Liver (tissue), 9 donors: Measurements from ENCODE around the gene GRWD1. TPM values are rescaled to one million over a fixed set of nuclear protein-coding genes. Genes with fewer than 3 reads are reported as not detected.

Experiments
- DNase-seq: peaks from one replicate; pipeline ENCODE4 v3.0.0-alpha.2; 2017; ENCODE audit warnings: low spot score
- H3K27ac ChIP-seq, 2 donors: one replicate each; pipeline ENCODE4 v1.7.0; 2013; ENCODE audit warnings: inconsistent platforms in 2 of 2, low read length in 2 of 2, control low read depth in 1 of 2, low read depth in 1 of 2, mild to moderate bottlenecking in 1 of 2
- H3K27me3 ChIP-seq, 4 donors: one replicate each; pipeline versions ENCODE4 v1.6.1 to v1.7.0; 2013; ENCODE audit warnings: low read length in 3 of 4, inconsistent platforms in 1 of 4, mild to moderate bottlenecking in 1 of 4, moderate library complexity in 1 of 4; ENCODE audit not compliant: control insufficient read depth in 4 of 4, insufficient read depth in 4 of 4
- H3K36me3 ChIP-seq, 4 donors: one replicate each; pipeline versions ENCODE4 v1.6.1 to v1.7.0; 2013; ENCODE audit warnings: low read length in 3 of 4, mild to moderate bottlenecking in 3 of 4, low read depth in 1 of 4, moderate library complexity in 1 of 4; ENCODE audit not compliant: control insufficient read depth in 4 of 4, insufficient read depth in 3 of 4
- H3K4me1 ChIP-seq, 4 donors: one replicate each; pipeline versions ENCODE4 v1.6.1 to v1.7.0; 2013; ENCODE audit warnings: low read length in 3 of 4, mild to moderate bottlenecking in 3 of 4, moderate library complexity in 1 of 4; ENCODE audit not compliant: control insufficient read depth in 4 of 4, insufficient read depth in 4 of 4
- H3K4me3 ChIP-seq, 3 donors: one replicate each; pipeline versions ENCODE4 v1.6.1 to v1.7.0; 2013; ENCODE audit warnings: low read length in 3 of 3, control low read depth in 1 of 3, low read depth in 1 of 3, mild to moderate bottlenecking in 1 of 3
- H3K9ac ChIP-seq, 2 donors: one replicate each; pipeline ENCODE4 v1.7.0; 2013; ENCODE audit warnings: low read length in 2 of 2, mild to moderate bottlenecking in 2 of 2, moderate library complexity in 2 of 2, control low read depth in 1 of 2, low read depth in 1 of 2
- H3K9me3 ChIP-seq, 4 donors: one replicate each; pipeline versions ENCODE4 v1.6.1 to v1.7.0; 2013; ENCODE audit warnings: low read length in 3 of 4; ENCODE audit not compliant: control insufficient read depth in 4 of 4
- ATF3 ChIP-seq: IDR thresholded peaks from 2 replicates; pipeline ENCODE4 v1.6.1; 2016; ENCODE audit warnings: antibody characterized with exemption
- EGR1 ChIP-seq, 2 donors: IDR thresholded peaks; 2 replicates each; pipeline ENCODE4 v1.6.1; 2016 to 2018; ENCODE audit warnings: antibody characterized with exemption in 2 of 2, low read depth in 2 of 2
- FOXA1 ChIP-seq: IDR thresholded peaks from 2 replicates; pipeline ENCODE4 v1.6.1; 2016; ENCODE audit warnings: antibody characterized with exemption
- FOXA2 ChIP-seq: IDR thresholded peaks from 2 replicates; pipeline ENCODE4 v1.6.1; 2016; ENCODE audit warnings: antibody characterized with exemption
- HNF4G ChIP-seq: IDR thresholded peaks from 2 replicates; pipeline ENCODE4 v1.6.1; 2016; ENCODE audit warnings: antibody characterized with exemption
- NR2F2 ChIP-seq: IDR thresholded peaks from 2 replicates; pipeline ENCODE4 v1.6.1; 2016; ENCODE audit warnings: antibody characterized with exemption
- RAD21 ChIP-seq, 2 donors: IDR thresholded peaks; 2 replicates each; pipeline ENCODE4 v1.6.1; 2016; ENCODE audit warnings: antibody characterized with exemption in 2 of 2, mild to moderate bottlenecking in 2 of 2
- SP1 ChIP-seq: IDR thresholded peaks from 2 replicates; pipeline ENCODE4 v1.6.1; 2018; ENCODE audit warnings: antibody characterized with exemption, mild to moderate bottlenecking
- TAF1 ChIP-seq: conservative IDR thresholded peaks from 2 replicates; pipeline ENCODE4 v1.6.1; 2016; ENCODE audit warnings: antibody characterized with exemption, mild to moderate bottlenecking
- YY1 ChIP-seq: IDR thresholded peaks from 2 replicates; pipeline ENCODE4 v1.6.1; 2016; ENCODE audit warnings: antibody characterized with exemption, mild to moderate bottlenecking
- ZBTB33 ChIP-seq: IDR thresholded peaks from 2 replicates; pipeline ENCODE4 v1.6.1; 2016; ENCODE audit warnings: antibody characterized with exemption
- WGBS: extraction: QIAGEN DNeasy Blood & Tissue Kit; methylation state at CpG from one replicate; pipeline ENCODE4 v1.1.7; 2013; 5-methylcytosine and 5-hydroxymethylcytosine counted together
- polyA plus RNA-seq, 2 donors: library from polyadenylated mRNA; stranded (reverse) in 1 of 2; unstranded in 1 of 2; fragments of 200-250 nt in 1 of 2; fragments of >200 nt in 1 of 2; fragmentation: Nextera tagmentation in 1 of 2; extraction: Ambion mirVana in 1 of 2; gene quantifications; one replicate each; pipeline versions ENCODE4 v1.2.1 to v1.2.3, GENCODE V29; 2013 to 2015
- total RNA-seq, 2 donors: library from RNA; depleted of rRNA; stranded (reverse); fragments of >200 nt; gene quantifications; one replicate each; pipeline ENCODE4 v1.2.3, GENCODE V29; 2014
- TF ChIP-seq, protein P1 (sequence below): IDR thresholded peaks from 2 replicates; pipeline ENCODE4 v1.6.1; 2016; ENCODE audit warnings: antibody characterized with exemption, mild to moderate bottlenecking
- TF ChIP-seq, protein P2 (sequence below): fragments of 150-350 bp; IDR thresholded peaks from 2 replicates; pipeline ENCODE4 v1.5.1; 2017; ENCODE audit warnings: improper control_type of control experiment, low read depth, low read length; ENCODE audit not compliant: missing input control
- donor health status: healthy.
- donor health status: healthy.
- donor health status: healthy.
- donor health status: healthy.
- donor health status: healthy.

Gene GRWD1
- total and polyA plus RNA-seq, 4 donors = 7.1 to 31.7 (median 15.3) TPM

DNA sequence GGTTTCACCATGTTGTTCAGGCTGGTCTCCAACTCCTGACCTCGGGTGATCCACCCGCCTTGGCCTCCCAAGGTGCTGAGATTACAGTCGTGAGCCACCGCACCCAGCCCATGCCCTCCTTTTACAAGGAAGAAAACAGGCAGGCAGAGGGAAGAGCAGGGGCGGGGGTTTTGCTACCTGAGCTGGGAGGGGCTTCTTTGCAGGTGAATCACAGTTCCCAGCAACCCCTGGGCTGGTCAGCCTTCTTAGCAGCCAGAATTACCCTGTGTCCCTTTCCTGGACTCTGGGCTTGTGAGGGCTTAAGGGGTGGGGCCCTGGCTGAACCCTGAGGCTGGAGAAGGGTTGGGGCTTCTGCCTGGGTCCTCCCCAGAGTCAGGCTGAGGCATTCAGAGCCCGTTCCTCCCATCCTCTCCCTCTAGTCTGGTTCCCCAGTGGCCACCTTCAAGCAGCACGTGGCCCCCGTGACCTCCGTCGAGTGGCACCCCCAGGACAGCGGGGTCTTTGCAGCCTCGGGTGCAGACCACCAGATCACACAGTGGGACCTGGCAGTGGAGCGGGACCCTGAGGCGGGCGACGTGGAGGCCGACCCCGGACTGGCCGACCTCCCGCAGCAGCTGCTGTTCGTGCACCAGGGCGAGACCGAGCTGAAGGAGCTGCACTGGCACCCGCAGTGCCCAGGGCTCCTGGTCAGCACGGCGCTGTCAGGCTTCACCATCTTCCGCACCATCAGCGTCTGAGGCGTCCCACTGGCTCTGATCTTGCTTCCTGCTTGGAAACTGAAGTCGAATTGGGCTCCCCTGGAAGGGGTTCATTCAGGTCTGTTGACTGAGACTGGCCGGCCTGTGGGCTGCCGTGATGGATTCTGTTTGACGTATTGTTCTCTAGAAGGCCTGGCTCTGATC lies 6.8 kb downstream of the GRWD1 start:
- 92% methylated on average over 33 of the region's 33 CpGs for WGBS
- DNase-seq = no peak
- Histone ChIP-seq H3K4me1 (peaks cover 0 to 6% (median 5%) of the 10 kb centered on the region in 4 donors), H3K4me3 (no peak overlapping the region), H3K36me3 (peaks cover 23 to 73% (median 33%) of the 10 kb centered on the region in 4 donors), H3K27me3 (no peaks in the 10 kb centered on the region), H3K27ac (no peak overlapping the region), H3K9ac (no peak overlapping the region), H3K9me3 (no peaks in the 10 kb centered on the region)
- TF ChIP-seq, protein P1, sequence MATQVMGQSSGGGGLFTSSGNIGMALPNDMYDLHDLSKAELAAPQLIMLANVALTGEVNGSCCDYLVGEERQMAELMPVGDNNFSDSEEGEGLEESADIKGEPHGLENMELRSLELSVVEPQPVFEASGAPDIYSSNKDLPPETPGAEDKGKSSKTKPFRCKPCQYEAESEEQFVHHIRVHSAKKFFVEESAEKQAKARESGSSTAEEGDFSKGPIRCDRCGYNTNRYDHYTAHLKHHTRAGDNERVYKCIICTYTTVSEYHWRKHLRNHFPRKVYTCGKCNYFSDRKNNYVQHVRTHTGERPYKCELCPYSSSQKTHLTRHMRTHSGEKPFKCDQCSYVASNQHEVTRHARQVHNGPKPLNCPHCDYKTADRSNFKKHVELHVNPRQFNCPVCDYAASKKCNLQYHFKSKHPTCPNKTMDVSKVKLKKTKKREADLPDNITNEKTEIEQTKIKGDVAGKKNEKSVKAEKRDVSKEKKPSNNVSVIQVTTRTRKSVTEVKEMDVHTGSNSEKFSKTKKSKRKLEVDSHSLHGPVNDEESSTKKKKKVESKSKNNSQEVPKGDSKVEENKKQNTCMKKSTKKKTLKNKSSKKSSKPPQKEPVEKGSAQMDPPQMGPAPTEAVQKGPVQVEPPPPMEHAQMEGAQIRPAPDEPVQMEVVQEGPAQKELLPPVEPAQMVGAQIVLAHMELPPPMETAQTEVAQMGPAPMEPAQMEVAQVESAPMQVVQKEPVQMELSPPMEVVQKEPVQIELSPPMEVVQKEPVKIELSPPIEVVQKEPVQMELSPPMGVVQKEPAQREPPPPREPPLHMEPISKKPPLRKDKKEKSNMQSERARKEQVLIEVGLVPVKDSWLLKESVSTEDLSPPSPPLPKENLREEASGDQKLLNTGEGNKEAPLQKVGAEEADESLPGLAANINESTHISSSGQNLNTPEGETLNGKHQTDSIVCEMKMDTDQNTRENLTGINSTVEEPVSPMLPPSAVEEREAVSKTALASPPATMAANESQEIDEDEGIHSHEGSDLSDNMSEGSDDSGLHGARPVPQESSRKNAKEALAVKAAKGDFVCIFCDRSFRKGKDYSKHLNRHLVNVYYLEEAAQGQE = no peak
- TF ChIP-seq, protein P2, sequence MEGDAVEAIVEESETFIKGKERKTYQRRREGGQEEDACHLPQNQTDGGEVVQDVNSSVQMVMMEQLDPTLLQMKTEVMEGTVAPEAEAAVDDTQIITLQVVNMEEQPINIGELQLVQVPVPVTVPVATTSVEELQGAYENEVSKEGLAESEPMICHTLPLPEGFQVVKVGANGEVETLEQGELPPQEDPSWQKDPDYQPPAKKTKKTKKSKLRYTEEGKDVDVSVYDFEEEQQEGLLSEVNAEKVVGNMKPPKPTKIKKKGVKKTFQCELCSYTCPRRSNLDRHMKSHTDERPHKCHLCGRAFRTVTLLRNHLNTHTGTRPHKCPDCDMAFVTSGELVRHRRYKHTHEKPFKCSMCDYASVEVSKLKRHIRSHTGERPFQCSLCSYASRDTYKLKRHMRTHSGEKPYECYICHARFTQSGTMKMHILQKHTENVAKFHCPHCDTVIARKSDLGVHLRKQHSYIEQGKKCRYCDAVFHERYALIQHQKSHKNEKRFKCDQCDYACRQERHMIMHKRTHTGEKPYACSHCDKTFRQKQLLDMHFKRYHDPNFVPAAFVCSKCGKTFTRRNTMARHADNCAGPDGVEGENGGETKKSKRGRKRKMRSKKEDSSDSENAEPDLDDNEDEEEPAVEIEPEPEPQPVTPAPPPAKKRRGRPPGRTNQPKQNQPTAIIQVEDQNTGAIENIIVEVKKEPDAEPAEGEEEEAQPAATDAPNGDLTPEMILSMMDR = no peak
- TF ChIP-seq FOXA2 = no peak

DNA sequence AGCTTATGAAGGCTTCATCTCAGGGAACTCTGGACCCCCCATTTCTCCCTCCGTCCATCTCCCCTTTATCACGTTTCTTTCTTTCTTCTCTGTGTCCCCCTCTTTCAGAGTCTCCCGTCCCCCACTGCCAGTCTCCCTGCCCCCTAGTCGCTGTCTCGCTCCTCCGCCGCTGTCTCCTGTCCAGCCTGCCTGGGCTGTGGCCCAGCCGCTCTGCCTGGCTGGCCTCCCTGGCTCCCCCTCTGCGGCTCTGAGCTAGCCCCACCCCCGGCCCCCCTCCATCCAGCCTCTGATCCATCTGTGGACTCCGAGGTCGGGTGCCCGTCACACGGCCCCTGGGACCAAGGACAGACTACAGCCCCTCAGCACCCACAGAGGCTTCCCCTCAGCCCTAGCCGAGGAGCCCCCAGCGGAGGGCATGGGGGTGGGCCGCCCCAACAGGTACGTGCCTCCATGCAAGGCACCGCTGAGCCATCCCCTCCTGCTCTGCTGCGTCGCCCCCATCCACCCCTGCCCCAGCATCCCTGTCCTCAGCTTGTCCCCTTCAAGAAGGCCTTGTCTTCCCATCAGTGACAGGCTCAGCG lies 8.5 kb downstream of the GRWD1 start:
- no peak for DNase-seq
- 96% methylated on average over 22 of the region's 22 CpGs for WGBS
- TF ChIP-seq TAF1 (no peak), HNF4G (no peak), RAD21 (IDR thresholded peaks at IDR 0.05) (no peak), SP1 (no peak), ZBTB33 (no peak), YY1 (no peak), FOXA2 (no peak), FOXA1 (no peak), EGR1 (IDR thresholded peaks at IDR 0.05; ENCODE audit: low read depth in 2 of 2) (no peak), NR2F2 (no peak), ATF3 (no peak)
- TF ChIP-seq, protein P2 = no peak
- H3K4me3 ChIP-seq = no peak overlapping the region
- H3K4me1 ChIP-seq = peaks cover 0 to 6% (median 5%) of the 10 kb centered on the region in 4 donors
- peaks cover 19 to 61% (median 29%) of the 10 kb centered on the region in 4 donors for H3K36me3 ChIP-seq
- H3K27ac ChIP-seq = no peak overlapping the region
- no peaks in the 10 kb centered on the region for H3K9me3 ChIP-seq
- H3K27me3 ChIP-seq = no peaks in the 10 kb centered on the region
- no peak overlapping the region for H3K9ac ChIP-seq
